ENCODE results near the gene ZFHX2.

The ZFHX2 gene

GRCh38 chr14:23570806-23571483, 19.4 kb upstream of the ZFHX2 start:
- Histone ChIP-seq H3K4me1 (ENCODE audit: control insufficient read depth, insufficient read depth, low read length) (peaks cover 35% of the 10 kb centered on the region), H3K27me3 (ENCODE audit: control insufficient read depth, insufficient read depth, low read length) (peaks cover 25% of the 10 kb centered on the region)

GRCh38 chr14:23569443-23570151, 18.0 kb upstream of the ZFHX2 start:
- Histone ChIP-seq H3K36me3 (ENCODE audit: control insufficient read depth, insufficient read depth, low read length) (no peaks in the 10 kb centered on the region), H3K4me1 (ENCODE audit: control insufficient read depth, insufficient read depth, low read length) (peaks cover 35% of the 10 kb centered on the region), H3K9ac (ENCODE audit: low read length) (no peak overlapping the region), H3K9me3 (ENCODE audit: control insufficient read depth, low read length) (no peaks in the 10 kb centered on the region), H3K27me3 (ENCODE audit: control insufficient read depth, insufficient read depth, low read length) (peaks cover 12% of the 10 kb centered on the region), H3K4me3 (ENCODE audit: low read length) (no peak overlapping the region)

More at GRCh38 chr14:23570806-23571483, 19.4 kb upstream of the ZFHX2 start:
- no peak overlapping the region for H3K4me3 ChIP-seq (ENCODE audit: low read length)
- no peaks in the 10 kb centered on the region for H3K9me3 ChIP-seq (ENCODE audit: control insufficient read depth, low read length)
- no peaks in the 10 kb centered on the region for H3K36me3 ChIP-seq (ENCODE audit: control insufficient read depth, insufficient read depth, low read length)
- peak overlapping the region; percentile 8 for H3K9ac ChIP-seq (ENCODE audit: low read length)

DNA sequence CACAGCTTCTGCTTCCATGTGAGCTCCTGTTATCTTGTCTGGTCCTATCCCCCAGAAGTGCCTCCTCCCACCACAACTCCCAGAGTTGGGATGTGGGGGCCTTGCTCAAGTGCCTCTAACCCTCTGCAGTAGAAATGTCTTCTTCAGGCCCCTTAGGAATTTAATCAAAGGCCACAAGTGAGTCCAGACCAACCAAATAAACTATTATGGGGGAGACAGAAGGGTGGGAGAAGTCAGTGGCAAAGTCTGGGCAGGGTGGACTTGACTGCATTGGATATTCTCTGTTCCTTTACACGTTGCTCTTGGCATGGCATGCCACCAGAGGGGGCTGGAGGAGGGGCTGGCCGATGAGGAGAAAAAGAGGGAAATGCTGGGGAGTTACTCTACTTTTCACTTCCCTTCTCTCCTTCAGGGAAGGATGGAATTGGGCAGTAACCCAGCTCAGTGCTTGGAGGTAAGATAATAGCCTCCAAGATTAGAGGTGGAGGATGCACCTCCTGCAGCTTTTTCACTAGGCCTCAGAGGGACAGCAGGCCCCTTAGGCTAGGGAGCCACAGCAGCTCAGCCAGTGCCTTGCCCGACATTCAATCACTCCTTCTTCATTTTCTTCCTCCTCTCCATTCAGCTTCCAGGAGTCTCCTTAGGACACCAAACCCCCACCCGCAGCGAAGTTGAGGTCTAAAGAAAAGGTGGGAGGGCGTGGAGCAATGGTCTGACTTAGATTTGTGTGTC, 17.2 kb upstream of the ZFHX2 start:
- Histone ChIP-seq H3K9me3 (ENCODE audit: control insufficient read depth, low read length) (no peaks in the 10 kb centered on the region), H3K4me1 (ENCODE audit: control insufficient read depth, insufficient read depth, low read length) (peaks cover 35% of the 10 kb centered on the region), H3K4me3 (ENCODE audit: low read length) (no peak overlapping the region), H3K27me3 (ENCODE audit: control insufficient read depth, insufficient read depth, low read length) (peaks cover 12% of the 10 kb centered on the region), H3K9ac (ENCODE audit: low read length) (peak overlapping the region; percentile 16), H3K36me3 (ENCODE audit: control insufficient read depth, insufficient read depth, low read length) (no peaks in the 10 kb centered on the region)

DNA sequence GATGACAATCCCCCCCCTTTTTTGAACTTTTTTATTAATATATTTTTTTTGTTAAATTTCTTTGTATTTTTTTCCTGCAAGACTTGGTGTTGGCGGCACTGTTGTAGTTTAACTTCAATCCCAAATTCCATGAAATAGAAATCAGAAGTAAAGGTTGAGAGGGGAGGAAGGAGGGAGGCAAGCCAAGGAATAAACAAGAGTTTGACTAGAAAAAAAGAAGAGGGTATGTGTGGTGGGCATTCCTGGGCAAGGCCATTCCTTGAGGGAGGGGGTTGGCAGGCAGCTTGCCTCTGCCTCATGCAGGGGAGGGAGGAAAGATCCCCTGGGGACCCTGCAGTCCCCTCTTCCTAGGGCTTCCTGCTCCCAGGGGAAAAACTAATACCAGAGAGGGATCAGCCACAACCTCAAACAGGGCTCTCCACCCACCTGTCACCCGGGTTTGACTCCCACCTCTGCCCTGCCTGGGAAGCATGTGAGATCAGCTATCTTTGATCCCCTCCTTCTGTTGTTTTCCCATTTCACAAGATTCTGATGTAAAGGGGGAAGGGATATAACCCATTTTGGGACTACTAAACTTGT, 16.5 kb upstream of the ZFHX2 start:
- Histone ChIP-seq H3K4me1 (ENCODE audit: control insufficient read depth, insufficient read depth, low read length) (peaks cover 35% of the 10 kb centered on the region), H3K36me3 (ENCODE audit: control insufficient read depth, insufficient read depth, low read length) (no peaks in the 10 kb centered on the region), H3K27me3 (ENCODE audit: control insufficient read depth, insufficient read depth, low read length) (peaks cover 9% of the 10 kb centered on the region), H3K4me3 (ENCODE audit: low read length) (no peak overlapping the region), H3K9me3 (ENCODE audit: control insufficient read depth, low read length) (no peaks in the 10 kb centered on the region), H3K9ac (ENCODE audit: low read length) (peak overlapping the region; percentile 83)

- H3K4me1 ChIP-seq (ENCODE audit: control insufficient read depth, insufficient read depth, low read length) = peaks cover 35% of the 10 kb centered on the region
- H3K9ac ChIP-seq (ENCODE audit: low read length) = peak within 1 kb of the TSS; percentile 83
- peaks cover 8% of the 10 kb centered on the region for H3K27me3 ChIP-seq (ENCODE audit: control insufficient read depth, insufficient read depth, low read length)
- no peaks in the 10 kb centered on the region for H3K36me3 ChIP-seq (ENCODE audit: control insufficient read depth, insufficient read depth, low read length)
- peak within 1 kb of the TSS; percentile 86 for H3K4me3 ChIP-seq (ENCODE audit: low read length)
- no peaks in the 10 kb centered on the region for H3K9me3 ChIP-seq (ENCODE audit: control insufficient read depth, low read length)
Measured at GRCh38 chr14:23567186-23568020, 15.8 kb upstream of the ZFHX2 start, which contains the start of gene AP1G2. Gene AP1G2, minus strand, starts transcription at chr14:23567791. Its CDS starts 477 bp downstream, at chr14:23567314.

DNA sequence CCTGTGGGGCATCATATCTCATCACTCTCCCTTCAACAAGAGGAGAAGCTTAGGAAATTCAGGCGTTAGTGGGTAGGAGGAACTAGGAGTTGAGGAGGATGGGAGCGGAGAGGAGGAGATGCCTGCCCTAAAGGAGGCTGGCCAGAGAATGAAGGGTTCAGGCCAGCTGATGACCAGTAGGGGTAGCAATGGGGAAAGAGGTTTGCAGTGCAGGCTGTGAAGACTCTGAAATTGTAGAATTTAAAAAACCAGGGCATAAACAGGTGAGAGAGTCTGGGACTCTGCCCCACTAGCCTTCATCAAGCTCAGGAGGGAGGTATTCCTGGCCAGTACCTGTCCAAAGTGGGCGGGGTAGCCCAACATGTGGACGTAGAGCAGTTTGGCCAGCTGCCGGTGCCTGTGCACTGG, 15.2 kb upstream of the ZFHX2 start:
- H3K27me3 ChIP-seq (ENCODE audit: control insufficient read depth, insufficient read depth, low read length) = peaks cover 4% of the 10 kb centered on the region
- no peaks in the 10 kb centered on the region for H3K9me3 ChIP-seq (ENCODE audit: control insufficient read depth, low read length)
- H3K4me3 ChIP-seq (ENCODE audit: low read length) = peak overlapping the region; percentile 86
- peak overlapping the region; percentile 83 for H3K9ac ChIP-seq (ENCODE audit: low read length)
- H3K36me3 ChIP-seq (ENCODE audit: control insufficient read depth, insufficient read depth, low read length) = peaks cover 1% of the 10 kb centered on the region
- peaks cover 35% of the 10 kb centered on the region for H3K4me1 ChIP-seq (ENCODE audit: control insufficient read depth, insufficient read depth, low read length)

DNA sequence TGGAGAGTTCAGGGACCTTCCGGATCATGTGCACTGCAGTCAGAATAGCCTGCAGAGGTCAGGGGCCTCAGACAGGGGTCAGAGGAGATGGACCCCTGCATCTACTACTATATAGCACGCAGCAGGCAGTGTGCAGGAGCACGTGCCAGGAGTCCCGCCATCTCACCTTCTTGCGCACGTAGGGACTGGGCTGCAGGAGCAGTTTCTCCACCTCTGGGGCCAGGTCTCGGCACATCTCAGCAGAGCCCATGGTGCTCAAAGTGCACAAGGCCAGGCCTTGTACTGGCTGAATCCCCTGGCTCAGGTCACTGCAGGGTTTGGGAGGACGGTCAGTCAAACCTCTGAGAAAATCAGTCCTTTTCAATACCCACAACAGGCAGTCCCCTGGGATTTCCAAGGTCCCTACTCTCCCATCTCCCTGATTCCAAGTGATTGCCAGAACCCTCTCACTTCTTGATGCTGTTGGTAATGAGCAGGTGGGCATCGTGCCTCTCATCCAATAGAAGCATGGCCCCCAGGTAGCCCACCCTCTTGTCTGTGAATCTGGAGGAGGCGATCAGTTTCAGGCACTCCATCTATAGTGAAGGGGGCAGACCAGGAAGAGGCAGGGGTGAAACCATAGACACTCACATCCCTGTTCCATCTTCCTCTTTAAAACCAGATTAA, 14.7 kb upstream of the ZFHX2 start:
- H3K9me3 ChIP-seq (ENCODE audit: control insufficient read depth, low read length) = no peaks in the 10 kb centered on the region
- H3K27me3 ChIP-seq (ENCODE audit: control insufficient read depth, insufficient read depth, low read length) = no peaks in the 10 kb centered on the region
- H3K36me3 ChIP-seq (ENCODE audit: control insufficient read depth, insufficient read depth, low read length) = peaks cover 7% of the 10 kb centered on the region
- peak overlapping the region; percentile 83 for H3K9ac ChIP-seq (ENCODE audit: low read length)
- H3K4me3 ChIP-seq (ENCODE audit: low read length) = no peak overlapping the region
- H3K4me1 ChIP-seq (ENCODE audit: control insufficient read depth, insufficient read depth, low read length) = peaks cover 34% of the 10 kb centered on the region

GRCh38 chr14:23565626-23566025, 14.1 kb upstream of the ZFHX2 start:
- H3K4me1 ChIP-seq (ENCODE audit: control insufficient read depth, insufficient read depth, low read length) = peaks cover 32% of the 10 kb centered on the region
- no peaks in the 10 kb centered on the region for H3K9me3 ChIP-seq (ENCODE audit: control insufficient read depth, low read length)
- no peak overlapping the region for H3K4me3 ChIP-seq (ENCODE audit: low read length)
- no peaks in the 10 kb centered on the region for H3K27me3 ChIP-seq (ENCODE audit: control insufficient read depth, insufficient read depth, low read length)
- no peak overlapping the region for H3K9ac ChIP-seq (ENCODE audit: low read length)
- peaks cover 13% of the 10 kb centered on the region for H3K36me3 ChIP-seq (ENCODE audit: control insufficient read depth, insufficient read depth, low read length)

DNA sequence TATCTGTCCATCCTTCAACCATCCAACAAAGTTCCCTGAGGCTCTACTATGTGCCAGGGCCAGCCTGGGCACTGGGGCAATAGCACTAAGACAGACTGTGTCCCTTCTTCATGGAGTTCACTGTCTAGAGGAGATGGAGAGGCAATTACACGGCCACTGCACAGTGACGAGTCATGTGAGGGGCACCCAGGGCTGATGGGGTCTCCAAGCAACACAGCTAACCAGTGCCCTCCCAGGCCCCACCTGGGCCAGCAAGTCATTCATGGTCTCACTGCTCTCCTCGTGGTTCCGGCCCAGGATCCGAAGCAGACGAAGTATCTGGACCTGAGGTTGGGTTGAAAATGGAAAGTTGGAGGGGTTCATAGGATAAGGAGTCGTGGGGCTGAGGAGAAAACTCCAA, 13.3 kb upstream of the ZFHX2 start:
- Histone ChIP-seq H3K4me1 (ENCODE audit: control insufficient read depth, insufficient read depth, low read length) (peaks cover 32% of the 10 kb centered on the region), H3K4me3 (ENCODE audit: low read length) (no peak overlapping the region), H3K27me3 (ENCODE audit: control insufficient read depth, insufficient read depth, low read length) (no peaks in the 10 kb centered on the region), H3K9me3 (ENCODE audit: control insufficient read depth, low read length) (no peaks in the 10 kb centered on the region), H3K9ac (ENCODE audit: low read length) (no peak overlapping the region), H3K36me3 (ENCODE audit: control insufficient read depth, insufficient read depth, low read length) (peaks cover 16% of the 10 kb centered on the region)

GRCh38 chr14:23564181-23564812, 12.7 kb upstream of the ZFHX2 start:
- H3K36me3 ChIP-seq (ENCODE audit: control insufficient read depth, insufficient read depth, low read length) = peaks cover 19% of the 10 kb centered on the region
- H3K4me1 ChIP-seq (ENCODE audit: control insufficient read depth, insufficient read depth, low read length) = peaks cover 26% of the 10 kb centered on the region
- H3K9ac ChIP-seq (ENCODE audit: low read length) = no peak overlapping the region
- no peaks in the 10 kb centered on the region for H3K9me3 ChIP-seq (ENCODE audit: control insufficient read depth, low read length)
- no peaks in the 10 kb centered on the region for H3K27me3 ChIP-seq (ENCODE audit: control insufficient read depth, insufficient read depth, low read length)
- no peak overlapping the region for H3K4me3 ChIP-seq (ENCODE audit: low read length)

Data from mucosa of stomach (tissue), 1 donor.